Kidney (tissue), 14 donors: ENCODE measurements around the gene AMZ1. TPM values are rescaled to one million over a fixed set of nuclear protein-coding genes. Genes with fewer than 3 reads are reported as not detected.
"Not testable (repeated sequence)": the region's sequence is repeated elsewhere in the genome, so short reads cannot be mapped to it uniquely, and the experiment has no call there.

Experiments used
- DNase-seq, 5 donors: peaks; one replicate each; pipeline ENCODE4 v3.0.0-alpha.2; 2013 to 2020
- FAIRE-seq: peaks from 2 replicates; lab custom pipeline; 2012; peaks lifted over from hg19 to GRCh38; lab: Jason Lieb, UNC
- H3K27ac ChIP-seq, 2 donors: one replicate each; pipeline ENCODE4 v1.7.0; 2013; ENCODE audit warnings: low read depth in 2 of 2, low read length in 2 of 2, inconsistent platforms in 1 of 2
- H3K27me3 ChIP-seq: one replicate; pipeline ENCODE4 v1.7.1; 2013; ENCODE audit warnings: low read length, inconsistent platforms; ENCODE audit not compliant: control insufficient read depth, insufficient read depth
- H3K36me3 ChIP-seq, 3 donors: one replicate each; pipeline versions ENCODE4 v1.7.0 to v1.7.1; 2013; ENCODE audit warnings: low read length in 3 of 3, control low read depth in 1 of 3, inconsistent platforms in 1 of 3; ENCODE audit not compliant: insufficient read depth in 3 of 3, control insufficient read depth in 2 of 3
- H3K4me1 ChIP-seq, 3 donors: one replicate each; pipeline versions ENCODE4 v1.7.0 to v1.7.1; 2013; ENCODE audit warnings: low read length in 3 of 3, inconsistent platforms in 1 of 3, low read depth in 1 of 3; ENCODE audit not compliant: control insufficient read depth in 2 of 3, insufficient read depth in 2 of 3
- H3K4me3 ChIP-seq, 3 donors: one replicate each; pipeline versions ENCODE4 v1.7.0 to v1.8.1; 2013; ENCODE audit warnings: low read length in 3 of 3, control low read depth in 1 of 3, inconsistent platforms in 1 of 3
- H3K9ac ChIP-seq, 3 donors: one replicate each; pipeline versions ENCODE4 v1.7.0 to v1.7.1; 2013; ENCODE audit warnings: low read length in 3 of 3, control low read depth in 1 of 3, inconsistent platforms in 1 of 3
- H3K9me3 ChIP-seq, 3 donors: one replicate each; pipeline versions ENCODE4 v1.7.0 to v1.7.1; 2013; ENCODE audit warnings: low read length in 3 of 3, control low read depth in 1 of 3, inconsistent platforms in 1 of 3; ENCODE audit not compliant: control insufficient read depth in 2 of 3, insufficient read depth in 1 of 3
- CTCF ChIP-seq: IDR thresholded peaks from 3 replicates; pipeline ENCODE4 v1.5.1; 2012; ENCODE audit warnings: mild to moderate bottlenecking, moderate library complexity, borderline replicate concordance; ENCODE audit not compliant: insufficient read depth; ENCODE audit errors: extremely low read depth
- intact Hi-C: fragments of 100-400 bp; cut with DNase I; formaldehyde crosslinking; loops from one replicate; pipeline ENCODE4 v1.11.1; 2022
- polyA plus RNA-seq: library from polyadenylated mRNA; stranded (reverse); fragments of 350-450 nt; fragmentation: Illumina TruSeq; extraction: RNeasy Lipid Tissue Mini Kit (QIAGEN cat#74804); gene quantifications from one replicate; pipeline ENCODE4 v1.2.3, GENCODE V29; 2014; ENCODE audit warnings: low read depth, low replicate concordance; ENCODE audit not compliant: insufficient read depth
- total RNA-seq: library from RNA; stranded (reverse); fragmentation: NEBNext Ultra II Directional; extraction: Animal tissue kit (Norgen Biotek cat#: 25700); gene quantifications from one replicate; pipeline ENCODE4 v1.2.1, GENCODE V29; 2021
- donor health status: control.
- donor health status: control.
- donor health status: control.
- donor health status: control.
- donor health status: control.
- donor health status: DM: yes; HTN: yes; CAD: no.
- donor health status: Normal renal cell carcinoma (clear cell type).

The AMZ1 gene
- total and polyA plus RNA-seq, 2 donors from 2014 or later: 0.16 TPM; not detected in 1

GRCh38 chr7:2724453-2725177, 36.6 kb downstream of the AMZ1 start:
- Histone ChIP-seq H3K36me3 (no peaks in the 10 kb centered on the region), H3K27ac (no peak overlapping the region), H3K9me3 (no peaks in the 10 kb centered on the region), H3K9ac (no peak overlapping the region), H3K27me3 (no peaks in the 10 kb centered on the region), H3K4me3 (no peak overlapping the region), H3K4me1 (no peaks in the 10 kb centered on the region)
- no peak for TF ChIP-seq CTCF
- intact Hi-C loops: no loop called here
- FAIRE-seq (no peak), DNase-seq (peak in 1 of 5 donors; percentile 48)

GRCh38 chr7:2725178-2726105, 37.4 kb downstream of the AMZ1 start:
- DNase-seq: peak in 1 of 5 donors; percentile 54

GRCh38 chr7:2726316-2727018, 38.5 kb downstream of the AMZ1 start:
- H3K9me3 ChIP-seq: no peaks in the 10 kb centered on the region
- H3K4me3 ChIP-seq: no peak overlapping the region
- TF ChIP-seq CTCF: no peak
- no peak overlapping the region for H3K9ac ChIP-seq
- H3K36me3 ChIP-seq: peaks cover 0 to 12% (median 9%) of the 10 kb centered on the region in 3 donors
- DNase-seq: peak in 1 of 5 donors; percentile 41
- no peaks in the 10 kb centered on the region for H3K4me1 ChIP-seq
- H3K27me3 ChIP-seq: no peaks in the 10 kb centered on the region
- intact Hi-C loops: no loop called here
- no peak overlapping the region for H3K27ac ChIP-seq
- FAIRE-seq: no peak

More at GRCh38 chr7:2725178-2726105, 37.4 kb downstream of the AMZ1 start:
- intact Hi-C loops: no loop called here
- H3K9ac ChIP-seq: no peak overlapping the region
- no peak for FAIRE-seq
- no peaks in the 10 kb centered on the region for H3K9me3 ChIP-seq
- H3K36me3 ChIP-seq: peaks cover 0 to 3% (median 2%) of the 10 kb centered on the region in 3 donors
- no peak overlapping the region for H3K27ac ChIP-seq
- H3K4me1 ChIP-seq: no peaks in the 10 kb centered on the region
- H3K27me3 ChIP-seq: no peaks in the 10 kb centered on the region
- H3K4me3 ChIP-seq: no peak overlapping the region
- no peak for TF ChIP-seq CTCF

GRCh38 chr7:2727206-2727605, 39.2 kb downstream of the AMZ1 start:
- intact Hi-C loops, H3K9me3 ChIP-seq, H3K9ac ChIP-seq, FAIRE-seq, H3K27ac ChIP-seq, H3K27me3 ChIP-seq, H3K4me3 ChIP-seq, H3K4me1 ChIP-seq: not testable (repeated sequence)
- DNase-seq: peak in 2 of 5 donors; percentile 15 to 18
- peaks cover 0 to 13% (median 9%) of the 10 kb centered on the region in 3 donors for H3K36me3 ChIP-seq
